Astrocyte (in vitro differentiated cells and primary cell): ENCODE measurements around the gene HACE1.

Source experiments
- CTCF ChIP-seq: IDR thresholded peaks from 2 replicates; pipeline ENCODE4 v1.5.1; 2011; ENCODE audit warnings: low read depth, mild to moderate bottlenecking, inconsistent platforms, low read length, moderate library complexity; ENCODE audit not compliant: insufficient read depth
- EZH2 ChIP-seq: IDR thresholded peaks from 2 replicates; pipeline ENCODE4 v1.6.1; 2012; ENCODE audit warnings: mild to moderate bottlenecking, low read length, inconsistent platforms; ENCODE audit not compliant: insufficient read depth

- no peak for TF ChIP-seq CTCF
- no peak for TF ChIP-seq EZH2
These were observed 174.8 kb downstream of the HACE1 start for GRCh38 chr6:104684911-104685415.
